Stomach (tissue), 4 donors: ENCODE results near the gene C11orf86.

ENCODE experiments used
- CTCF ChIP-seq, 7 experiments: fragments of 450-650 bp in 4 of 7; fragments of 200-600 bp in 3 of 7; sonication (generic) in 3 of 7; IDR thresholded peaks; one replicate each; pipeline ENCODE4 v1.5.1; 2016 to 2019; ENCODE audit warnings: antibody characterized with exemption in 7 of 7, control low read depth in 2 of 7, mild to moderate bottlenecking in 1 of 7
- EP300 ChIP-seq: sonication (generic); formaldehyde crosslinking; IDR thresholded peaks from one replicate; pipeline ENCODE4 v1.6.1; 2017; ENCODE audit warnings: antibody characterized with exemption
- POLR2A ChIP-seq, 4 donors: fragments of 450-650 bp; IDR thresholded peaks; one replicate each; pipeline ENCODE4 v1.6.1; 2016; ENCODE audit warnings: antibody characterized with exemption in 4 of 4, control low read depth in 2 of 4, mild to moderate bottlenecking in 1 of 4, moderate library complexity in 1 of 4
- POLR2AphosphoS5 ChIP-seq, 3 donors: sonication (generic); formaldehyde crosslinking; IDR thresholded peaks; one replicate each; pipeline ENCODE4 v1.6.1; 2016; ENCODE audit warnings: antibody characterized with exemption in 3 of 3

DNA sequence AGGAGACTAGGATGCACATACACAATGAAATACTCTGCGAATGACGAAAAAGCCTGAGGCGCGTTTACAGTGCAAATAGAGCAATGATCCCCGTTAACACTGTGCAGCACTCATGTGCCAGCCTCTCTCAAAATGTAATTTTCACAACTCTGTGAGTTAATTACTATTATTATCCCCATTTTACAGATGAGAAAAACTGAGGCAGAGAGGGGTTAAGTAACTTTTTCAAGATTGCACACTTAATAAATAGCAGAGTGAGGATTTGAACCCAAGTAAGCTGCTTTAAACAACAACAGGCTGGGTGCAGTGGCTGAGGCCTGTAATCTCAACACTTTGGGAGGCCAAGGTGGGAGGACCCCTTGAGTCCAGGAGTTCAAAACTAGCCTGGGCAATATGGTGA, 26.2 kb downstream of the C11orf86 start:
- no peak for TF ChIP-seq POLR2AphosphoS5 (IDR thresholded peaks at IDR 0.05)
- no peak for TF ChIP-seq POLR2A (IDR thresholded peaks at IDR 0.05)
- no peak for TF ChIP-seq CTCF (IDR thresholded peaks at IDR 0.05)
- TF ChIP-seq EP300: no peak
